Measurements from ENCODE around the gene MICAL3.

The MICAL3 gene

DNA sequence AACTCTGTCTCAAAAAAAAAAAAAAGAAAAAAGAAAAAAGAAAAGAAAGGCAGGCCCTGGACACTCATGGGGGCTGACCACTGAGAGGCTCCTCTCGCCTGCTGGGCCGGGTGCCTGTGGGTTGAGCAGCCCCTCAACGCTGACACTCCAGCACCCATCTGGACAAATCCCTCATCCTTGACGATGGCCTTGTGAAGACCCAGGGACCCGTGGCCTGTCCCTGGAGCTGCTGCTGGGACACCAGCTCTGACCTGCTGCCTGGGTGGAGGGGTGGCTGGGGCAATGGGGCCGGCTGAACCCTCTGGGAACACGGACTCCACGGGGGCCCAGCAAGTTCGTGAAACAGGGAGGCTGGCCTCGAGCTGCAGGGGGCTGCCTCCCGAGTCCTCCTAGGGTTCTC lies 239.6 kb downstream of the MICAL3 start:
- DNase-seq, result no peak

DNA sequence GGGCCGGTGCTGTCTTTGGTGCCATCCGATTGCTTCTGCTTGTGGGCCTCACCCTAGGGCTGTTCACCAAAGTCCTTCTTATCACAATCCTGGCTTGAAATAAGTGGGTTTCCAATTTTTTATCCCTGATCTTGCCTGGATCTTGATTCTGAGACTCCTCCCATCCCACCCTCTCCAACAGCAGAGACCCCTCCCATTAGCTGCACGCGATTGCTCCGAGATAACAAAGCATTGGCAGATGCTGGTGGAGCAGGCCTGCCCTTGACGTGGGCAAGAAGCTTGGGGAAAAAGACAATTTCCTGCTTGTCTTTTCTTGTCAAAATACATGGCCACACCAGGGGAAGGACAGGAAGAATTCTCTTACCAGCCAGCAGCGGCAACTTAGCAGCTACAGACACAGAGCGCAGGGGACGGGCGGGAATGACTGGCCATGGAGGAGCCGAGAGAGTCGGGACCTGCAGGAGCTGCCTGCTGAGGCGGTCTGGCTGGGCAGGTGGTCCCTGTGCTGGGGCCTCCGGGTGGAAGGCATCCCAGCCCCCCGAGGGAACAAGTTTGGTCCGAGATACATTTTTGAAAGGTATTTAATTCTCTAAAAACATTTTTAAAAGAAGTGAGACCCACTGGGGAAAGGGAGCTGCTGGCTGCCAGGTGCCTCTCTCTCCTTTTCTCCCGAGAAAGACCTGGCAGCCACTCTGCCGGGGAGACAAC lies 240.4 kb downstream of the MICAL3 start:
- no peak for DNase-seq

DNA sequence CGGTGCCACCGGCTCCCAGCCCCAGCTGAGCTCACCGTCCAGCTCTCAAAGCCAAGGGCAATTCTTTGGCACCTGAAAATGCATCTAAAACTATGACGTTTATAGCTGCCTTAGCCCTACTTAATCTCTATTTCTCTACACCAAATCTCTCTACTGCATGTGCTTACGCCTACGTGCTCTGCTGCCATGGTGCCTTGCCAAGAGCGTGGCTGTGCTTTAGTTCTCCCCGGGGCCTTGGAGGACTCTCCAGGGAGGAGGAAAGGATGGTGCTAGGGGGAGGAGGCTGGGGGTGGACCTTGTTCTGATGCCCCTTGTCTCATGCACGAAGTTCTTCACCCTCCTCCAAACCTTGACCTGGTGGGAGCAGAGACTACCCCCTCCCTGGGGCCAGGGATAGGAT lies 241.0 kb downstream of the MICAL3 start:
- no peak for DNase-seq

DNA sequence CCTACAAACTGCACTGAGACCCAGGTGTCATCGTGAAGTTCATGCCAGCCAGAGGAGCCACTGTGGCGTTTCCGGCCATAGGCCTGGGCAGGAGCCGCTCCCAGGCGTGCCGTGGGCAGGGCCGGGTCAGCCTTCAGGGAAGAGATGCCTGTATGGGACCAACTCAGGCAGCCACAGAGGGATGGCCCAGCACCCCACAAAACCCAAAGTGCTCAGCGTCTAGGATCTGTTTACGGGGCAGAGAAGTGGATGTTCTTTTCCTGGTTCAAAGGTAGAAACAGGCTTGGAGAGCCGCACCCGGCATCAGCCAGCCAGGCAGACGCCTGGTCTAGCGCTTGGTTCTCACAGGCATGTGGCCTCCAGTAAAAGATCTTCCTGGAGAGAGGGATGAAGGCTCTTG lies 241.7 kb downstream of the MICAL3 start:
- DNase-seq, result no peak

DNA sequence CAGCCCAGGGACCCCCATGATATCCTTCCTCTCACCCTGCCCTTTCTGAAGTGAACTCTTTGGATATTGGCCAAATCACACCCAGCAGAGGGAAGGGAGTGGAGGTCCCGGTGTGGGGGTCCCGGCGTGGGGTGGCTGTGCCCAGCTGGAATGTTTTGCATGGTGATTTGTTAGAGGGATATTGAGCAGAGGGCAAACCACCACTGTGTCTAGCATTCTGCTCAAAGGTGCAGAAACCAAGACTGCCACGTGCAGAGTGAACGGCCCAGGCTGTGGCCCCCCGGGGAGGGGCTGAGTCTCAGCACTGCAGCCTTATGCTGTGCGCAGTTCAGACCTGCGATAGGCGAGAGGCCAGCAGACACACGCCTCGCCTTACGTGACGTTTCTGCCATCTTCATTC lies 242.2 kb downstream of the MICAL3 start:
- no peak for DNase-seq

DNA sequence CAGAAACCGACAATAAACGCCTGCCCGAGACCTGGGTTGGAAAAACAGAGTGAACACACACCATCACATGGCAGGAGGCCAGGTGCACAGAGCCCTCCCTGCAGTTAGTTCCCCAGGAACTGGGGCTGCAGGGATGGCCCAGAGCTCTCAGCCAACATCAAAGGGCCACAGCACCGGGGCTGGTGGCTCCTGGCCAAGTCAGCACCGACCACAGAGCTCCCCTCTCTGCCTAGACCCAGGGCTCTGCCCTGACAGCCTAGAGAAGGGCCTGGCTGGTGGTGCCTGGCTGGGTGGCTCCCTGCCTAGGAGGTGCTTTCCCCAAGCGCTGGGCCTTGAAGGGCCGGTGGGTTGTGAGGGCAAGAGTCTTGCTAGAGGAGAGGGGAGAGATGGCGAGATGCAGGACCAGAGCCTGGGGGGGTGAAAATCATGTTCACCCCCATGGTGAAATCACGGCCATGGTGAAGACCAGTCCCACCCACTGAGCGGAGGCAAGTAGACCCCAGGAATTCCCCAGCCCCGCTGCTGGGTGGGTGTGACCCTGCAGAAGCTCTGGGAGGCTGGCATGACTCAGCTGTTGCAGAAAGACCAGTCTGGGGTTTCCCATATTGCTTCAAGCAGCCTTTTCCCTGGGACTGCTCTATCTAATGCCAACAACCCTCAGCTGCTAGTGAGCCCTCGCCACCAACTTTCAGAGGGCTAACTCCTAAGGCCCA lies 242.9 kb downstream of the MICAL3 start:
- no peak for DNase-seq

DNA sequence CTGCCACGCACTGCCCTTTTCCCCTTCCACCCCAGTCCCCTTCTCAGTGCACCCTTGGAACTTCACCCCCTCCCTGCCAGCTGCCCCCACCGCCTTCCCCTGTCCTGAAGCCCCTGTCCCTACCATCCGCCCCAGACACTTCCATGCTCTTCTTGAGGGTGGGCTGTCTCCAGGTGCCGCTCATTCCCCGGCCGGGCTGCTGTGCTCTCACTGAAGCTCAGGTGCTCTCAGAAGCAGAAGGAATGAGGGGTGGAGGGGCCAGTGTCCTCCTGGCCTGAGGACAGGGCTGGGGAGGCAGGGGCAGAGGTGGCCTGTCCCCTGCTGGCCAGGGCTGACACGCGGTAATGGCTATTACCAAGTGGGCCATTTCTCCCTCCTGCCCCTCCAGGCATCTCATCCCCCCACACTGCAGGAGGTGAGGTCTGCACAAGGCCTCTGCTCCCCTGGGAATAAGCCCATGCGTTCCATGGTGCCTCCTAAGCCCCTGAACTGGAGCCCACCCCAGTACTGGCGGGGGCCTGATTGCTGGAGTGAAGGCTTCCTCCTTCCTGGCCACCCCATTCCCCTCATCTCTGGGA lies 243.5 kb downstream of the MICAL3 start:
- DNase-seq, result no peak

DNA sequence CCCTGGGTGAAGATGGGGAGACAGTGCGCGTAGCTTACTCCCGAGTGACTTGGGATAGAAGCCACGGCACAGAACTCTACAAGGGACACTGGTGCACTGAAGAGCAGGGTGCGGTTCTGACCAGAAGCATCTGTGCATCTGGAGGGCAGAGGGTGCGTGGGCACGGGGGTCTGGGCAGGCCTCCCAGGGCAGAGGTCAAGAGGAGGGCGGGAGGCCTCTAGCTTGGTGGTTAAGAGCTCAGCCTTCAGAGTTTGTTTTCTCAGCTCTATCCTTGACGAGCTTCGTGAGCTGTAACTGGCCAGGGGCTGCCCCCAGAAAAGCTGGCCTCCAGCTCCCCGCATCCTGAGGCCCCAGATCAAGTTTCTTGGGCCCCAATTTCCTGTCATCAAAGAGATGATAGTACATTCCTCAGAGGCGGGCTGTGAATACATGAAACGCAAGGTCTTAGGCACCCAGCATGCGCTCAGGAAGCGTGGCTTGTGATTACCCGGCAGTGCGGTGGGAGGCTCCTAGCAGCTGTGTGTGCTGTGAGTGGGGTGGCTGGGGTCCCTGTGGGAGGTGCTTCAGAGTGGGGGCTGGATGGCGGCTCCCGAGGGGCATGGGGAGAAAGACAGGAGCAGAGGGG lies 244.1 kb downstream of the MICAL3 start:
- no peak for DNase-seq

DNA sequence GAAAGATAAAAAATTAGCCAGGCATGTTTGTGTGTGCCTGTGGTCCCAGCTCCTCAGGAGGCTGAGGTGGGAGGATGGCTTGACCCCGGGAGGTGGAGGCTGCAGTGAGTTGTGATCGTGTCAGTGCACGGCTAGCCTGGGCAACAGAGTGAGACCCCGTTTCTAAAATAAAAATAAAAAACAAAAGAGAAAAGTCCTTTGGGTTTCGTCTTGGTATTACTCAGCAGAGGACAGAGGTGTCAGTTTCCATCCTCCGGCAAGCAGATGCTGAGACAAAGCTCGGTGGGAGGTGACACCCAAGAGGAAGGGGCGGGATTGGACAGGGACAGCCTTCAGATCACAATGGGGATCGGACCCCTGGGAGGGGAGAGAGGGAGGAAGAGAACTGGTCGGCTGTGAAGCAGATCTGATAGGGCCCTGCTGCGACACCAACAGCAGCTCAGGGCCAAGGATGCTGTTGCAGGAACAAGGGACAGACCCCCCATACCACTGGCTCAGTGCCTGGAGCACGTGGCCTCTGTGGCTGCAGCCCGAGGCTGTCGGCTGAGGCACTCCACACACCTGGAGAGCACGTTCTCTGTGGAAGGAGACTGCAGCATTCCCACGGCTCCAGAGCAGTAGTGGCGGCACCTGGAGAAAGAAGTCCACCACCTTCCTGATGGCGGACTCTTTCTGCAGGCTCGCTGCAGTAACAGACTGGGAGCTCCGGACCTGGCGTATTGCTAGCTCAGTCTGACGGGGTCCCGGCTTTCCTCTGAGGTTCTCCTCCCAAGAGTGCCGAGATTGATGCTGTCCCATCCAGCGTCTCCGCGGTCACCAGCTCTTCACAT lies 244.9 kb downstream of the MICAL3 start:
- no peak for DNase-seq

DNA sequence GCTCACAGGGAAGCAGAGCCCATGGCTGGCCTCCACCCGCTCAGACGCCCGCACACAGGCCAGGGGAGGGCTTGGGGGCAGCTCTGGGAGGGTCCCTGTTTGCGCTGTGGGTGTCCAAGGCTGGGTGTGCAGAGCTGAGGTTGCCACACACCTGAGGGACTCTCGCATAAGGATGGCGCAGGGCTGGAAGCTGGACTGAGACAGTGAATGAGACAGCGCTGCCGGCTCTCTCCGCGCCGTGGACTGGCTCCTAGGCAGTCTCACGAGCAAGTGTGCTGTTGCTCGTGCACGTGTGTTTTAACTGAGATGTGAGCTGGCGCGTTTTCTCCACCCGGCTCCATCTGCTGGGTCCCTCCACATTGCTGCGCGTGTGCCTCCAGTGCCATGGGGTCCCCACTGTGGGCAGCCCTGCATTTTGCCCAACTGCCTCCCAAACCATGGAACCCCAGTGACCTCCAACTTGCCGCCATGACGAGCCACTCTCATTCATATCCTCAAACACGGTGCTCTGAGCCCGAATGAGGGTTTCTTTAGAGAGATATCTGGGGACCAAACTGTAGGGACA lies 245.9 kb downstream of the MICAL3 start:
- DNase-seq, result no peak

DNA sequence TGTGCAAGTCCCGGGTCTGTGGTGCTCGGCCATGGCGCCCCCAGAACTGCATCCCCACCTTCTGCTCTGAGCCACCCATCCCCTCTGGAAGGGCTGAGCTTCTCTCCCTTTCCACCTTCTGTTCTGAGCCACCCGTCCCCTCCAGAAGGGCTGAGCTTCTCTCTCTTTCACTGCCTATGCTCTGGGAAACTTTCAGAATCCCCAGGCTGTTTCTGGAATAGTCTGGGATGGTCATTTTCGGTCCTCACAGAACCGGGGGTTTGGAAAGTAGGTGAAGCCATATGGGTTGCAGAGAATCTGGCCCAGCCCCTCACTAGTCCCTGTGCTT lies 246.7 kb downstream of the MICAL3 start:
- DNase-seq, result no peak

DNA sequence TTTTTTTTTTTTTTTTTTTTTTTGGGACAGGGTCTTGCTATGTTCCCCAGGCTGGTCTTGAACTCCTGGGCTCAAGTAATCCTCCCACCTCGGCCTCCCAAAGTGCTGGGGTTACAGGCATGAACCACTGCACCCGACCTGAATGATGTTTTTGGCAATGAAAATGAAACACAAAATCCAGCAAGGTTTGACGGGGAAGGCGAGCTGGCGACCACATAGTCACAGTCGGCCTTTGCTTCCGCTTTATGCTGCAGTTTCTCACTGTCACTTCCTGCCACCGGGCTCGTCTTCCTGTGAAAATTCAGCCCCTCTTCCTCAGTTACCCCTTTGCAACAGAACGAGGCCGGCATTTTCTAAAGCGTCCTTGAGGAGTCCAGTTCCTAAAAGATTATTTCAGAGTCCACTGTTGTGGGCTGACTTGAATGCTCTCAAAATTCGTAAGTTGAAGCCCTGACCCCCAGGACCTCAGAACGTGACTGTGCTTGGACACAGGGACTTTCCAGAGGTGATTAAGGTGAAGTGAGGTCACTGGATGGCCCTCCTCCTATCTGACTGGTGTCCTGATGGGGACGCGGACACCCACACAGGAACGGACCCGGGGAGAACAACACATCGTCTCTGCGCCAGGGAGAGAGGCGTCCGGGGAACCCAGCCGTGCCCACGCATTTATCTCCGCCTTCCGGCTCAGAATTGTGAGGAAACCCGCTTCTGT lies 247.2 kb downstream of the MICAL3 start:
- DNase-seq, result no peak

DNA sequence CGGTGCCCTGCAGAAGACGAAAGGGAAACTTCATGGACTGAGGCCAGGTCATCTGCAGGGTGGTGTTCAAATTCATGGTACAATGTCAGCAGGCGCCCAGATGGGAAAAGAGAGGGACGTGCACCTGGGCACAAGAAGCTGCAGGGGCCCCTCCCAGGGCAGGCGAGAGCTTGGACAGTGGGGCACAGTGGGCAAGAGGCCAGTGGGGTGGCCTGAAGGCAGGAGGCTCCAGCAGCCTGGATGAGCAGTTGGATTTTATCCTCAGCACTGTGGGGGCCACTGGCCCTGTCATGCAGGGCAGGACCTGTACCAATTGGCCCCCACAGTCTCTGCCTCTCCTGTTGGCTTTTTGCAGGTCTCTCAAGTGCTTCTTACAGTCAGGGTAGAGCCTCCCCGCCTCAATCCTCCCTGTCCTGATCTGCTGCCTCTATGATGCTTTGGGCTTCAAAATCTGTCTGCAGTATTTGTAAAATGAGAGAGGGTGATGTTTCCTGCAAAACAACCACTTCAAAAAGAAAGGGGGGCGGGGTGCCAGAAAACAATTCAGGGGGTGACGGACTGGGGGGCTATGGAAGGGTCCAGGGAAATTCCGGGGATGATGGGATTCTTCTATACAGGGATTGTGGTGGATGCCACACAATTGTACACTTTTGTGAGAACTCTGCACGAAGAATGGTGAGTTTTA lies 248.4 kb downstream of the MICAL3 start:
- no peak for DNase-seq

DNA sequence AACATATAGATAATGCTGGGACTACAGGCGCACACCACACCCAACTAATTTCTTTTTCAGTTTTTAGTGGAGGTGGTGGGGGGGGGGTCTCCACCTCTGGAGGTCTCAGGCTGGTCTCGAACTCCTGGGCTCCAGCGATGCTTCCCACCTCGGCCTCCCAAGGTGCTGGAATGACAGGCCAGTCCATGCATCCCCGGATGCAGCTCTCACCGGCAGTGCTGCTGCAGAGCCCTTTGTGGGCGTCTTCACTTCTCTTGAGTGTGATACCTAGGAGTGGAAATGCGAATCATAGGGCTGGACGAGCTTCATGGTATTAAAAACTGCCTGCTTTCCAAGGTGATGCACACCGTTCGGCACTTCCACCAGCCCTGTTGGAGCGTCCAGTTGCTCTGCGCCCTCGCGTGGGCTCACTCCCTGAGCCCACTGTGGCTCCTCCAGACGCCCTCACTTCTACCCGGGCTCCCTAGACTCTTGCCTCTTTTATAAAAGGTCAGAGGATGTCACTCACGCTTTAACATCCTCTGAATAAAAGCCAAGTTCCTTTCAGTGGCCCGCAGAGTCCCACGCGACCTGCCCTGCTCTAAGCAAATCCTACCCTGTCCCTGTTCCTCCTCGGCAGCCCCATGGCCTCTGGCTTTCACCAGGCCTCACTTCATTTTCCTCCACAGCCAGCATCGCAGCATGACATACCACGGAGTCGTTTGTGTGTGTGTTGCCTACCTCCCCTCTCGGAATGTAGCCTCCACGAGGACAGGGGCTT lies 249.3 kb downstream of the MICAL3 start:
- DNase-seq, result no peak

DNA sequence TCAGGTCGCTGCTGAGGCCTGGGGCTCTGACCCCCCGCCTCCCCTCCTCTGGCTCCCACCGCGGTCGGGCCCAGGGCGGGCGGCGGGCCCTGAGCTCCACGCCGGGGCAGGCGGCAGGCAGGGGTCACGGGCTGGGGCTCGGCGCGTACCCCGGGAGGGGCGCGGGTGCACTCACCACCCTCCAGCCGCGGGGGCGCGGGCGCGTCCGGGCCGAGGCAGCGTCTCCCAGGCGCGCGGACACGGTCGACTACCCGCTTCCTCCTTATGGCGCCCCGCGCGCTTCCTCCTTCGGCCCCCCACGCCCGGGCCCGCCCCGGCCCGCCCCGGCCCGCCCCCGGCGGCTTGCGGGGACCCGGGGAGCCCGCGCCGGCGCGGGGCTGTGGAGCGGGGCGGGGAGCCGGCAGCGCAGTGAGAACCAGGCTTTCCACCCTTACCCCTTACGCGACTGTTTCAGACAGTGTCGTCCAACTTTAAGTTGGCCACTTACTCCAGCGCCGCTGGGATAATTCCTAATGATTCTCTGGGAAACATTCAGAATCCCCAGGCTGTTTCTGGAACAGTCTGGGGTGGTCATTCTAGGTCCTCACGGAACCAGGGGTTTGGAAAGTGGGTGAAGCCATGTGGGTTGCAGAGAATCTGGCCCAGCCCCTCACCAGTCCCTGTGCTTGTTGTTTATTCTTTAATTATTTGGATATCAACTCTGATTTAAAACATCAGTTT lies 250.0 kb downstream of the MICAL3 start, which contains the start of gene BID:
Gene BID (minus strand): TSS at position 264 of the 720 bp plus-strand sequence. CDS start 24,353 bp downstream, outside the sequence.
- no peak for DNase-seq

DNA sequence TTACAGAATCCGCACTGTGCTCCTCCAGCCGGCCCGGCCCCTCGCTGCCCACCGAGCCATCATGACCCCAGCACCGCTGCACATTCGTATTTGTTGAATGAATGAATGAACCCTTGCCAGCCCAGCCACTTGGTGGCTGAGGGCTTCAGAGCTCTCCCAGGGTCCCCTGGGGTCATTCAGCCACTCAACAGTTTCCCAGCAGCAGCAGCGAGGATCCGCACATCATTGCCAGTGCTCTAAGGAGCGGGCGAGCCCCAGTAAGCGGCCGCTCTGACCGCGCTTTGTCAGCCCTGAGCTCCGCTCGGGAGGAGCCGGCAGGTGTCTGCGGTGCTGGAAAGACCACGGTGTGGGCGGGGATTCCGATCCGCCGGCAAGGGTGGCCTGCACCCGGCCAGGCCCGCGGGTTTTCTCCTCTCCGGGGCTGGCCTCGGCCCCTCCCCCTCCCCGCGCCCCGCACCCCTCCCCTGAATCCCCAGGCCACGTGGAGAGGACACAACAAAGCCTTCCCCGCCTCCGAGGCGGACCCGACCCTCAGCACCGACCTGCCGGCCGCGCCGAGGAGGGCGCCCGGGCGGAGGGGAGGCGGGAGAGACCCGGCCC lies 250.7 kb downstream of the MICAL3 start:
- DNase-seq, result peak; percentile 38

DNA sequence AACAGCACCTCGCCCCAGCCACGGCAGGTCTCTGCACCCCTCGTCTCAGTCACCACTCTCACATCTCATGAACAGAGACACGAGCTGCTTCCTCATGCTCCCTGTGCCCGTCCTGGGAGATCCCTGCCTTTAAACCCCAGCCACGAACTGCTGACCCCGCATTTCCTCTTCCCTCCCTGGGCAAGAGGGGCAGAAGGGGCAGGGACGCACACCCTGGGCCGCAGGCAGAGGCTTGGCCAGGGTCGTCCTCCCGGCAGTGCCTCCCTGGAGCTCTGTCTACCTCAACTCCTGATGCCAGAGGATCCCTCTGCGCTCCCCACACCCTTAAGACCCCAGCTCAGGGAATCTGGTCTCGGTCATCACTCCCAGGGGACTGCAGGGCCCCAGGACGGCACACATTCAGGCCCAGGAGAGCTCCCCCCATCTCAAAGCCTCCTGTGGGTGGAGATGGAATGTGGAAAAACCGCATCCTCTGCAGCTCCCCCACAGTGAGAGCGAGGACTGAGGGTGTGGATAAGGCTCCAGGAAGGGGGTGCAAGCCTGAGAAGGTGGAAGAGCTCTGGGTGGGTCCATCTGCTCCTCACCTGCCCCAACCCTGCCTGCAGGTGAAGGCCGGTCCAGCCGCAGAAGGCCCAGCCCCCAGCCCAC lies 251.3 kb downstream of the MICAL3 start:
- DNase-seq, result no peak

DNA sequence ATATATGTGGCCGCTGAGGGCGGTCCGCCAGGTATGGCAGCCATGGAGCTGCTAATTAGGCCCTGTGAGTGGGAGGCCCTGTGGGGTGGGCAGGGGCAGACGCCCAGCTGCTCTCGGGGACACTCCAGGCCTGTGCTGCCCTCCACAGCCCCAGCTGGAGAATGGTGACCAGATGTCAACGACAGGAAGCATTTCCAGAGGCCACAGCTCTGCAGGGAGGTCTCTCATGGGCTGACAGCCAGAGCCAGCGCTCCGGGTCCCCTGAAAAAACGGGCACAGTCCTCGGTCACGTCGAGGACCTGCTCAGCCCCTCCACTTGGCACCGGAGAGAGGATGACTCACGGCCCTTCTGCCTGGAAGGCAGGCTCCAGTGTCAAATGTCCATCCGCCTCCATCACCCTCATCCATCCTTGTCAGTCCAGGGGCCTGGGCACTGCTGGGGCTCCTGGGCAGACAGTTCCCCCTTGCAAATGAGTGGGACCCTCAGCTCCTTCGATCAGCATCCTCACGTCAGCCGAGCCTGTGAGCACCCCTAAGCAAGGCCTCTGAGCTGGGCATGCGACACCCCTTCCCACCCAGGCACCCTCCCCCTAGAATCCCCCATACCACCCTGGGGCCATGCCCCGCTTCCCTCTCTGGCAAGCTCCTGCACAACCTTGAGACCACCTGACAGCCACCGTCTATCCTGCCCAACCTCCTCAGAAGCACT lies 252.0 kb downstream of the MICAL3 start:
- peak; percentile 34 for DNase-seq
